ENCODE data around the gene XAF1. TPM values are rescaled to one million over a fixed set of nuclear protein-coding genes. Genes with fewer than 3 reads are reported as not detected.
"Not testable (repeated sequence)": the region's sequence is repeated elsewhere in the genome, so short reads cannot be mapped to it uniquely, and the experiment has no call there.

Gene XAF1
- total RNA-seq, 2 donors from 2014 or later = 13.0 to 34.0 TPM

DNA sequence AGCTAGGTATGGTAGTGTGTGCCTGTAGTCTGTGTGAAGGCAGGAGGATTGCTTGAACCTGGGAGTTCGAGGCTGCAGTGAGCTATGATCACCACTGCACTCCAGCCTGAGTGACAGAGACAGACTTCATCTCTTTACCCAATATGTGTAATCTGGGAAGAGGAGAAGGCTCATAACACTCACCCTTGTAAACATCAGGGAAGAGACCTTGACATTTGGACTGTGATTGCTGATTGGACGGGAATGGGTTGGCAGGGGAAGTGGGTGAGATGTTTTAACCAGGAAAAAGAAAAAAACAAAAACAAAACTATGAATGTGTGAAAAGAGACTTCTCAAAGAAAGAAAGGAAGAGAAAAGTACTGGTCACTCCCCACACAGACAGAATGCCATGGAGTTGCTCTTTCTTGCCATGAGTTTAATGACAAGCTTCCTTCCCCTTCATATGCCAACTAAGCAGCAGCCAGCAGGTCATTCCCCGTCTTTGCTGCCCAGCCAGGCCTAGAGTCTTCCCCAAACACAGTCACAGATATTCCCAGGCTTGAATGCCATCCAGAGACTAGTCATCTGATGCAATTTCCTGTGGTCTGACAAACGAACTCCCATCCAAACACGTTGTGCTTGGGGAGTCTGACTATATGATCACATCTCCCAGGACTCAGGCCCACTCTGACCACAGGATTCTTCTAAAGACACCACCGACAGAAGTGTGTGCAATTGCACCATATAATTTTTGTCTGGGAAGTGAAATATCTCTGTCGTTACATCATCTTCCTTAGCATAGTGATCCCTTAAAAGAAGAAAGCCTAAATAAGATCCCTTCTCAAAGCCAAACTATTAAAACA is 3.6 kb upstream of the XAF1 start:
- DNase-seq (peak in 1 of 2 donors; percentile 34), ATAC-seq (no peak)
- intact Hi-C loops (cut with DNase I, micrococcal nuclease) = no loop called here

DNA sequence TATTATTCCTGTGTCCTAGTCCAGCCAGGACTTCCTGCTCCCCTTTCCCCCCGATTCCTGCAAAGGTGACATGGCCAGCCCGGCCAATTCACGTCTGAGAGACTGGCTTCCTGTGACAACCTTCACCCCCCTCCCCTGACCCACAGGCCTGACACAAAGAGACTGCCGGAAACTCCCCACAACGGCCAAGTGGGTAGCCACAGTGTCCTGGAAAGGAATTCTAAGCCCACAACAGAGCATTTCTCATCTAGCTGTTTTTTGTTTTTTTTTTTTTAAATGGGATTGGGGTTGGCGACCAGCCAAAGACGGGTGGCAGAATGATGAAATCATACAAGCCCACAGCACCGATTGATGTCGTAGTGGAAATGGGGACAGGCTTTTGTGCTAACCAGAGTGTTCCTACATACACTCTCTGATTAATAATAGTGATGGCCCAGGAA is 2.8 kb upstream of the XAF1 start:
- DNase-seq (peak; percentile 24 to 43), ATAC-seq (no peak)
- intact Hi-C loops (cut with DNase I, micrococcal nuclease) = no loop called here

DNA sequence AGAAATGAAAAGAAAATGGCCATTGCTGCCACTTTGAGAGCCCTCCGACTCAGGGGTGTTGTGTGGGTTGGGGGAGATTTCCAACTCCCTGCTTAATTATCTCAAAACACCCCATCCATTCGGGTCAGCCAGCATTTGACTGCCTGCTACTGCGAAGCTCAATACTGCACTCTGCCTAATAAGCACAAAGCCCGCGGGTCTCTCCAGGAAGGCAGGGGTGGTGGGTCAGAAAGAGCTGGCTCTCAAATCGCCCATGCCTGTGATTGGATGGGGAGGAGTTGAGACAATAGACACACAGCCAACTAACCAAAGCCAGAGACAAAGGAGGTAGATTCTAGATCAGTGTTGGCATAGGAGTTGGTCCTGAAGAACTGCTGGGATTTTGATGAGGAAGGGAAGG is 2.3 kb upstream of the XAF1 start:
- intact Hi-C loops (cut with DNase I, micrococcal nuclease) = no loop called here
- no peak for ATAC-seq

DNA sequence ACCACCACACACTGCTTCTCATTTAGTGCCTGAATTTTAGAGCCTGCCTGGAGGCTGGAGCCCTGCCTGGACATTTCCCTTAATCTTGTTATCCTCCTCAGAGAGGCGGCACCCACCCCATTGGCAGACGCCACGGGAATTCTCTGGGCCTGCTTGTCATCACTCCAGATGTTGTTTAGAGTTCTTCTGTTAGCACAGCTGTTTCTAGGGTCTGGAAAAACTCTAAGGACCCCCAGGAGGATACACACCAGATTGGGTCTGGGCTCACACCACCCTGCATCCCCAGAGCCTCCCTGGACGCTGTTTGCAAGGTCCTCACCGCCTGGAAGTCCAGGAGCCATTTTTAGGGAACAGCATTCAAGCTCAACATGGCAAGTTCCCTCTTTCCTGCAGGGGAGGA is 565 bp upstream of the XAF1 start:
- ATAC-seq = peak; percentile 12

More for the DNA sequence above, 2.3 kb upstream of the XAF1 start:
- no peak for DNase-seq

DNA sequence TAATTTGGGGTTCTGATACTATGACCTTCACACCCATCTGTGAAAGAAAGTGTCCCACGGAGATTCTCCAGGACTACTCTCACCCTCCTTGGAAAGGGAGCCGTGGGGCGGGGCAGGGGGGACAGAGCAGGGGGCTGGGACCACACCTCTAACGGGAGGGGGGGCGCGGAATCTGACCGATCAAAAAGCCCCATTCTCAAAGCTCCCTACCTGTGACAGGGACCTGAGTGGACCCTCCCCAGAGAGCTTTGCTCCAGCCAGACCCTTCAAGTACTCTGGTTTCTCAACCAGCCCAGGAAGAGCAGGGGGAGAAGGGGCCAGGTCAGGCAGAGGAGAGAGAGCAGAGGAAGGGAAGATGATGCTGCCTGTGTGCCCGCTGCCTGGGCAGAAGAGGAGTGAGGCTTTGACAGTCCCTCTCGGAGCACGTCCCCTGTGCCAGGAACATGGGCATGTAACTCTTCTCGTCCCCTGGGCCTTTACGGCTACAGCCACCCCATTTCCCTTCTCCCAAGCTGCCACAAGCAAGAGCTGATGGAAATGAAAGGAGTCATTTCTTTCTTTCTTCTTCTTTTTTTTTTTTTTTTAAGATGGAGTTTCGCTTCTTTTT is 682 bp downstream of the XAF1 start:
- DNase-seq (no peak), ATAC-seq (no peak)
- intact Hi-C loops (cut with DNase I, micrococcal nuclease) = no loop called here

More for the DNA sequence above, 565 bp upstream of the XAF1 start:
- intact Hi-C loops (cut with DNase I, micrococcal nuclease) = no loop called here
- DNase-seq = peak in 1 of 2 donors; percentile 20

DNA sequence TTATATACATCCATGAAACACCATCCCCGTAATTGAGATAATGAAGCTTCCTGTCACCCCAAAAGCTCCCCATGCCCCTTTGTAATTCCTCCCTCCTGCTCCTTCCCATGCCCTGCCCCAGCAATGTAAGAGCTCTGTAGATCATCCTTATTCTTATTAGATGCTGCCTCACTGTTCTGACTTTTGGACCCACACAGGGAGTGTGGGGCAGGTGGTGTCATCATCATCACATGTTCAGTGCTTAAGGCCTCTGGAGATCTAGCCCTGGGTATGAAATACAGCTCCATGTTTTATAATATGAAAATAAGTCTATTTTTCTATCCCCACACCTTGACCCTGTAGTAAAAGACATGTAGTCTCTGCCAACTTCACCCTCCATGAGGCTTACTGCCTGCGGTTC is 1.9 kb downstream of the XAF1 start:
- ATAC-seq (no peak), DNase-seq (no peak)
- intact Hi-C loops (cut with DNase I, micrococcal nuclease) = no loop called here

DNA sequence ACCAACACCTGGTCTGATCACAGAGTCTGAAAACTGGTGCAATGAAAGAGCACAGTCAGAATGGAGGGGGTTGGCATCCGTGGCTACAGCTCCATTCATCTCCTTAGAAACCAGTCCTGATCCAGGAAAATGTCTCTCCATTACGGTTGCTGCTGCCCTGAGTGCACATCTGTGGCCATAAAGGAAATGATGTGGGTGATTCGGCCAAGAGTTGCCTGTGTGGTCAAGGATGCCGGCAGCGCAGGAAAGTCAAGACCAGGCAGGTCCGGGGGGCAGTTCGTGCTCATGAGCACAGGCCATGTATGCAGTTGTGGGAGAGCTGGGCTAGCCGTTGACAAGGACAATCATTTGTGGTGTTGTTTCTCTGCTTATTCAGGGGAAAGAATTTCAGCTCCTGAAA is 5.9 kb downstream of the XAF1 start:
- intact Hi-C loops (cut with DNase I, micrococcal nuclease) = loop anchor here in 1 of 2 donors (10.0 kb wide), 1 partner anchor 57 kb away; no protein-coding TSS in a partner anchor
- ATAC-seq (no peak), DNase-seq (no peak)

DNA sequence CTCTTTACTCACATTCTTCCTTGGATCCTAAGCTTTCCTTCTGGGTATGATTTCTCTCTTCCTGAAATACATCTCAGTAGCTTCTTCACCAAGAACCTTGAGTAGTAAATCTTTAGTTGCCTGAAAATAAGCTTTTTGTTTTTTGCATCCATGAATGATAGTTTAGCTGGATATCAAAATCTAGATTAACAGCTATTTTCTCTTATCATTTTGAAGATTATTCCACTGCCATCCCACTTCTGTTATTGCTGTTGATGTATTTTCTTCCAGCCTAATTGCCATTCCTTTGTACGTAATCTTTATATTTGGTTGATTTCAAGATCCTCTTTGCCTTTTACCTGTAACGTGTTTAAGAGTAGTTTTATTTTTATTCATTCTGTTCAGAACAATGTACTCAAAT is 12.6 kb downstream of the XAF1 start:
- intact Hi-C loops (cut with DNase I, micrococcal nuclease) = loop anchor here in 1 of 2 donors (10.0 kb wide), 1 partner anchor 64 kb away; no protein-coding TSS in a partner anchor
- DNase-seq (no peak), ATAC-seq (no peak)

DNA sequence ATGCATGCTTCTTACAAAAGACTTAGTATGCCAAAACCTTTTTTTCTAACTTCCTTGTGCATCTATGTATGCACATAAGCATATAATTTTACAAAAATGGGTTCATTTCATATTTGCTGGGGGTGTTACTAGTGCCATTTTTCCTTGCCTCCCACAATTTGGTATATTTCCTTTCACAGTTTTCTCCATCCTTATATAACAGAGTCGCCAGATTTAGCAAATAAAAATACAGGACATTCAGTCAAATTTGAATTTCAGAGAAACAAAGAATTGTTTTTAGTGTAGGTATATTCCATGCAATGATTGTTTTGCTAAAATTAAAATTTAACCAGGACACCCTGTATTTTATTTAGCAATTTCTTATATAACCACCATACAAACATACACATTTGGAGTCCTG is 16.2 kb downstream of the XAF1 start:
- no peak for DNase-seq
- ATAC-seq = no peak
- intact Hi-C loops (cut with DNase I, micrococcal nuclease) = no loop called here

DNA sequence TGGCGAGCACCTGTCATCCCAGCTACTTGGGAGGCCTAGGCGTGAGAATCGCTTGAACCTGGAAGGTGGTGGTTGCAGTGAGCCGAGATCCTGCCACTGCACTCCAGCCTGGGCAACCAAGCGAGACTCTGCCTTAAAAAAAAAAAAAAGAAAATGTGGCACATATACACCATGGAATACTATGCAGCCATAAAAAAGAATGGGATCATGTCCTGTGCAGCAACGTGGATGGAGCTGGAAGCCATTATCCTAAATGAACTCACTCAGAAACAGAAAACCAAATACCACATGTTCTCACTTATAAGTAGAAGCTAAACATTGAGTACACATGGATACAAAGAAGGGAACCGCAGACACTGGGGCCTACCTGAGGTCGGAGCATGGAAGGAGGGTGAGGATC is 19.1 kb downstream of the XAF1 start:
- DNase-seq; intact Hi-C loops (cut with DNase I, micrococcal nuclease); ATAC-seq: not testable (repeated sequence)

DNA sequence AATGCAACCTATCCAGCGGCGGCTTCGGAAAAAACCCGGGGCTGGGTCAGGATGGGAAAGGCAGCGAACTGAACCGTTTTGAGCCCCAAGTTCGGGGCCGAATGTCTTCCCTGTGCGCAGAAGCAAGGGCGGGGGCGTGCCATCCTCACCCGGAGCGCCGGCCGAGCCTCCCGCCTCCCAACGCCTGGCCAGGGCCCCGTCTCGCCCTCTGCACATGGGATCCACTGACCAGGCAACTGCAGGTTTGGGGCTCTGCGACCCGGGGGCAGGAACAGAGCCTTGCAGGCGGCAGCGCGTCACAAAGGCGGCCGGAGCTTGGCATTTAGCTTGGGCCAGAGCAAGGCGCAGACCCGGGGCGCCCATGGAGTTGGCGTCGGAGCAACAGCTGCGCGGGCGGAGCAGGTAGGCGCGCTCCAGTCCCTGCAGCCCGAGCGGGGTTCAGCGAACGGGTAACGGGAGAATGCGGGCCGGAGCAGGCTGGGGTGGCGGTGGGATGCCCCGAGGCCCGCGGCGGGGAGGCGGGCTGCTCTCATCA is 20.1 kb downstream of the XAF1 start, which contains the start of gene FBXO39:
Gene FBXO39, plus strand, starts transcription at position 345 of the 535 bp plus-strand sequence. CDS start 3,654 bp downstream, outside the sequence.
- ATAC-seq = no peak
- intact Hi-C loops (cut with DNase I, micrococcal nuclease) = no loop called here
- DNase-seq = no peak

DNA sequence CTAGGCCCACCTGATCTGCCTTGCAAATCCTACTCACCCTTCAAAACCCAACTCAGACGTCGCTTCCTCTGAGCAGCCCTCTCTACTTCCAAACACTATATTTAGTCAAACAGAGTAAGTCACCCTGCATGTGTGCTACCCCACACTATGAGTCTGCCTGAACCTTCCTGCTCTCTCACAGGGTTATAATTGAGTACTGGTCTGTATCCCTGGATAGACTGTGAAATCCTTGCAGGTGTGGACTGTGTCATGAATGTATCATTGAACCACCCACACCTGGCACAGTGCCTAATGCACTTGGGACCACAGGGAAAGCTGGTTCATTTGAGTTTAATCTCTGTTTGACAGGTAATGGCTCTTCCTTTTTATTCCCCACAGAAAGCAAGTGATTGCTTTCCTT is 23.6 kb downstream of the XAF1 start:
- DNase-seq (no peak), ATAC-seq (no peak)
- intact Hi-C loops (cut with DNase I, micrococcal nuclease) = no loop called here

DNA sequence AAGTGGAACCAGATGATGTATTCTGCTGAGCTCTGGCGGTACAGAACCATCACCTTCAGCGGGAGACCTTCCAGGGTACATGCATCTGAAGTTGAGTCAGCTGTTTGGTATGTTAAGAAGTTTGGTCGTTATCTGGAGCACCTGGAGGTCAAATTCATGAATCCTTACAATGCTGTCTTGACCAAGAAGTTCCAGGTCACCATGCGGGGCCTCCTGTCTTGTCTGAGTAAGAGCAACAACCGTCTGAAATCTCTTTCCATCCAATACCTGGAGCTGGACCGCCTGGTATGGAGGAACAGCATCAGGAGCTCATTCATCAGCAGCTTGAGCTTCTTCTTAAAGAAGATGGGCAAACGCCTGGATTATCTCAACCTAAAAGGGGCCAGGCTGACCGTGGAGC is 24.2 kb downstream of the XAF1 start:
- intact Hi-C loops (cut with DNase I, micrococcal nuclease) = no loop called here
- ATAC-seq = no peak

DNA sequence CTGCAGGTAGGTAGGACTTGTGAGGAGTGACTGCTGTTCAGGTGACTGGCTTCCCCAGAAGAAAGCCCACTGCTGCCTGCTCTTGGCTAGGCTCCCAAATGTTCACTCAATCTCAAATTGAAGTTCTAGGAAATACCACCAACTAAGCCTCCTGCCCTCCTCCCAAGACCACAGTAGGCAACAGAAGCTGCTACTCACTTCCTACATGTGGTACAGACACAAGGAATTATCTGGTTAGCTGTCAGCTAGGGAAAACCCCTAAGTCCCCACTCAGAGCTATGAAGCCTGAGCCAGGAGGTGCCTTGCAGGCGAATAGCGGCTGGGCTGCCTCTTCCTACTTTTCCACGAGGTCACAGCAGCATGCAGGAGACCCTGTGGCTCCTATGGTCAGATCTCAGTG is 25.0 kb downstream of the XAF1 start:
- DNase-seq = no peak
- no peak for ATAC-seq
- intact Hi-C loops (cut with DNase I, micrococcal nuclease) = no loop called here

More for the DNA sequence above, 24.2 kb downstream of the XAF1 start:
- DNase-seq = no peak

DNA sequence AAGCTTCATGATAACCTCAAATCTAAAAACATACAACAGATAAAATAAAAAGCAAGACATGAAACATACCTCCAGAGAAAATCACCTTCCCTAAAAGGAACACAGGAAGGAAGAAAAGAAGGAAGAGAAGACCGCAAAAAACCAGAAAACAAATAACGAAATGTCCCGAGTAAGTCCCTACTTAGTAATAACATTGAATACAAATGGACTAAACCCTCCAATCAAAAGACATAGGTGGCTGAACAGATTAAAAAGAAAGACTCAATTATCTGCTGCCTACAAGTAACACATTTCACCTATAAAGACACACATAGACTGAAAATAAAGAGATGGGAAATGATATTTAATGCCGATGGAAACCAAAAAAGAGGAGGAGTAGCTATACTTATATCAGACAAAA is 26.4 kb downstream of the XAF1 start:
- intact Hi-C loops (cut with DNase I, micrococcal nuclease) = no loop called here
- DNase-seq = no peak
- ATAC-seq = no peak

DNA sequence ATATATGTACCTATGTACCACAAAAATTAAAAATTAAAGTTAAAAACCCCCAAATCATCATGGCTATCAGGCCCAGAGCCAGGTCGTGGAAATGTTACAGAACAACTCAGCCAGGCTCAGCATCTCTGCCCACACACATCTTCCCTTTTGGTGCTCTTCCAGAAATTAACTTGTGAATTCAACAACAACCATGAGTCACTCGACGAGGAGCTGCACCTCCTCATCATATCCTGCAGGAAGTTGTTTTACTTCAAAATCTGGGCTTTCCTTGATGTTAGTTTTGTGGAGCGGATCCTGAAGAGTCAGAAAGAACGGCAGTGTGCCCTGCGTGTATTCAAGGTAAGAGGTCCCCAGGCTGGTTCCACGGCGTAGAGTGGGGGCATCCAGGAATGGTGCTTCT is 30.8 kb downstream of the XAF1 start:
- no peak for ATAC-seq
- intact Hi-C loops (cut with DNase I, micrococcal nuclease) = no loop called here
- DNase-seq = no peak

DNA sequence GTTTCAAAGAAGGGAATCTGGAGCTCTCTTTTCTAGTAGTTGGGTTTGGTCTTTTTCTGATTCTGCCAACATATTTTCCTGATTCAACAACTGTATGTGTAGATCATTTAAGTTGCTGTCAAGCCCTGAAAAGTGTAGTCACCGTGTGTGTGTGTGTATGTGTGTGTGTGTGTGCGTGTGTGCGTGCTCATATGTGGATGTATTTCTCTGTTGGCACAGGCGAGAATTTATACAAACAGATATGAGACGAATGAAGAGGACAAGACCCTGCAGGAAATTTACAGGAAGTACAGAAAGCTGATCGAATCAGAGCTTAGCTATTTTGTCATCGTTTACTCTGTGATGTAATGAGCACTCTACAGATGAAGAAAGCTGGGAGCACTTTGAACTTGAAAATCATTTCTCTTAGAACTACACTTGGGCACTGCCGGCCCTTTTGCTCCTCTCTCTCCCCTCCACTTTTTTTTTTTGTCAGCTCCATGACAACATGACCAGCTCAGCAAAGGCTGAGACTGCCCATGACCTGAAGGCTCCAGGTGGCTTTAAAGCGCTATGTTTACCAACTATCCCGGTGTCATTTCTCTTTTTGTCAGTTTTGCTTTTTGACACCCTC is 31.3 kb downstream of the XAF1 start:
- DNase-seq = no peak
- intact Hi-C loops (cut with DNase I, micrococcal nuclease) = no loop called here
- ATAC-seq = no peak

DNA sequence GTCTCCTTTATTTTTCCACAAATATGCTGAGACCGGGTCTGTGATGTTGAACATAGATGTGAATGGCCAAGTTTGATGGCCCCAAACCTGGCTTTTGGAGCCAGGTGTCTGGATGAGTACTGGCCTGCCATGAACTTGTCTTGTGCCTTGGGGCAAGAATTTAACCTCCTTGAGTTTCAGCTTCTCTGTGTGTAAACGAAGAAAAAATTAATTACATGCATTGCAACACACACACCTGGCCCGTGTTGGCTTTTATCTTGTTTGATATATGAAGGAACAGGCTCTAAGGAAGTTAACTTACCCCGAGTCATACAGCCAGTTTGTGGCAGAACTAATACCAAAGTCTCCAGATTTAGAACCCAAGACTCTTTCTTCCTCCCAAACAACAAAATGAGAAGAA is 33.3 kb downstream of the XAF1 start:
- intact Hi-C loops (cut with DNase I, micrococcal nuclease) = no loop called here
- DNase-seq (no peak), ATAC-seq (no peak)

DNA sequence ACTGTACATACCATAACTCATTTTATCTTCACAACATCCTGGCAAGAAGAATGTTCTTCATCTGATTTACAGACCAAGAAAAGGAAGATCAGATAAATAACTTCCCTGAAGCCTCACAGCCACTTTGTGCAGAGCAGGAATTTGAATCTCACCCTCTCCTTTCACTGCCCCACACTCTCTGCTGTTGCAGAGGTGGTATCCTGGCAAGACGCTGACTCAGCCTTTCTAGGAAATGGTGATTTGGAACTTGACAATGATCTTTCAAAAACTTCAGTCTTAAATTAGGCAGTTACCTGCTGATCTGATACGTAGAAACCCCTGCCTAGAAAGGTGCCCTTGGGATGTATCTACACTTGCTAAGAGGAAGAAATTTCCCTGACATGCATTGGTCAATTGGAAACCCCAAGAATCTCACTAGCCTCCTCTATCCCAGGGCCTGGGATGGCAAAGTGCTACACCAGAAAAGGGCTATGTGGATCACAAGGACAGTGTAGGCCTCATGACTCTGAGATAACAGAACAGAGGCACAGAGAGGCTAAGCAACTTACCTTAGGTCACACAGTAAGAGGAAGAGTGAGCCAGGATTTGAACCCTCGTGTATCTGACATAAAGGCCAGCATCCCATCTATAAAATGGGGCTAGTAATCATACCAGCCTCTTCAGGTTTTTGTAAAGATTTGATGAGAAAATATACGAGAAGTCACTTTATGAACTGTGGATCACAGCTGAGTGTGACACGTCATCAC is 38.1 kb downstream of the XAF1 start:
- ATAC-seq (no peak), DNase-seq (no peak)
- intact Hi-C loops (cut with DNase I, micrococcal nuclease) = no loop called here
